Forelimb muscle (tissue), 1 donor: ENCODE measurements around the gene PRMT5. TPM values are rescaled to one million over a fixed set of nuclear protein-coding genes. Genes with fewer than 3 reads are reported as not detected.
"Not testable (repeated sequence)": the region's sequence is repeated elsewhere in the genome, so short reads cannot be mapped to it uniquely, and the experiment has no call there.

Source experiments
- DNase-seq: peaks from one replicate; pipeline ENCODE4 v3.0.0-alpha.2; 2013; ENCODE audit warnings: low read depth
- polyA plus RNA-seq: library from polyadenylated mRNA; unstranded; fragments of 120-200 nt; gene quantifications from one replicate; pipeline ENCODE4 v1.2.1, GENCODE V29; 2013; ENCODE audit not compliant: insufficient read length

PRMT5 gene
- 61.0 TPM for polyA plus RNA-seq

GRCh38 chr14:22929104-22929960 lies at the start of gene PRMT5:
Gene PRMT5, minus strand, starts transcription at chr14:22929376. Its CDS starts 15 bp downstream, at chr14:22929361.
- peak; percentile 99 for DNase-seq

- no peak for DNase-seq
Observed at GRCh38 chr14:22978487-22978837, 49.3 kb upstream of the PRMT5 start.

- DNase-seq: peak; percentile 50
Observed at GRCh38 chr14:22977684-22978486, 48.7 kb upstream of the PRMT5 start.

GRCh38 chr14:22977434-22977683 lies 48.2 kb upstream of the PRMT5 start:
- no peak for DNase-seq

- no peak for DNase-seq
Observed at GRCh38 chr14:22976620-22977433, 47.7 kb upstream of the PRMT5 start.

- DNase-seq: no peak
Observed at GRCh38 chr14:22974530-22975313, 45.5 kb upstream of the PRMT5 start.

- DNase-seq: peak; percentile 45
Observed at GRCh38 chr14:22973217-22974032, 44.2 kb upstream of the PRMT5 start.

- DNase-seq: no peak
Observed at GRCh38 chr14:22972313-22972930, 43.2 kb upstream of the PRMT5 start.

- DNase-seq: no peak
Observed at GRCh38 chr14:22971152-22971551, 42.0 kb upstream of the PRMT5 start.

GRCh38 chr14:22966783-22967269 lies 37.6 kb upstream of the PRMT5 start:
- DNase-seq: no peak

- not testable (repeated sequence) for DNase-seq
Observed at GRCh38 chr14:22965916-22966782, 37.0 kb upstream of the PRMT5 start.

GRCh38 chr14:22962061-22962676 lies 33.0 kb upstream of the PRMT5 start:
- no peak for DNase-seq

GRCh38 chr14:22955702-22956569 lies 26.8 kb upstream of the PRMT5 start:
- no peak for DNase-seq

- DNase-seq: no peak
Observed at GRCh38 chr14:22952418-22952817, 23.2 kb upstream of the PRMT5 start.

GRCh38 chr14:22951795-22952194 lies 22.6 kb upstream of the PRMT5 start:
- DNase-seq: not testable (repeated sequence)

GRCh38 chr14:22945642-22946041 lies 16.5 kb upstream of the PRMT5 start:
- no peak for DNase-seq

- DNase-seq: no peak
Observed at GRCh38 chr14:22939684-22940083, 10.5 kb upstream of the PRMT5 start.
